Panc1 (cell line): ENCODE data around the gene SEMA3G.

Source experiments
- CTCF ChIP-seq: fragments of 450-650 bp; IDR thresholded peaks from 2 replicates; pipeline ENCODE4 v1.5.1; 2017; ENCODE audit warnings: mild to moderate bottlenecking
- POLR2AphosphoS5 ChIP-seq: IDR thresholded peaks from 2 replicates; pipeline ENCODE4 v1.6.1; 2012; ENCODE audit warnings: mild to moderate bottlenecking, low read depth, low read length, moderate library complexity
- REST ChIP-seq, 2 experiments: IDR thresholded peaks; 2 replicates each; pipeline ENCODE4 v1.6.1; 2011 to 2012; ENCODE audit warnings: low read depth in 2 of 2, control low read depth in 1 of 2, low read length in 1 of 2, mild to moderate bottlenecking in 1 of 2, moderate library complexity in 1 of 2; ENCODE audit not compliant: insufficient read depth in 1 of 2
- SIN3A ChIP-seq: IDR thresholded peaks from 2 replicates; pipeline ENCODE4 v1.6.1; 2012; ENCODE audit warnings: low read depth, mild to moderate bottlenecking, low read length, moderate library complexity, borderline replicate concordance; ENCODE audit not compliant: insufficient read depth
- TCF7L2 ChIP-seq: IDR thresholded peaks from 2 replicates; pipeline ENCODE4 v1.6.1; 2011; ENCODE audit warnings: mild to moderate bottlenecking, low read depth, low read length, inconsistent platforms

GRCh38 chr3:52441772-52442332 is 3.1 kb downstream of the SEMA3G start:
- TF ChIP-seq TCF7L2 (no peak), CTCF (no peak), POLR2AphosphoS5 (no peak), REST (IDR thresholded peaks at IDR 0.05; ENCODE audit: insufficient read depth in 1 of 2, low read depth in 2 of 2, low read length in 1 of 2) (no peak), SIN3A (no peak)
